HEK293 (cell line): ENCODE measurements around the gene DDOST.

Experiments used
- CTCF ChIA-PET: fragments of 350-600 bp; formaldehyde crosslinking; extraction: SDS; loops from one replicate; lab custom pipeline; 2021; ENCODE audit warnings: antibody characterized with exemption; lab: Yijun Ruan, JAX
- POLR2A ChIA-PET: fragments of 300-600 bp; formaldehyde crosslinking; extraction: SDS; loops from one replicate; lab custom pipeline; 2020; ENCODE audit warnings: antibody characterized with exemption, inconsistent platforms; lab: Yijun Ruan, JAX
- H3K27ac ChIP-seq: fragments of 200-500 bp; sonication (Bioruptor generic); 2 replicates; pipeline ENCODE4 v1.5.1; 2014; ENCODE audit warnings: low read depth, low read length, control low read depth, inconsistent platforms; ENCODE audit errors: extremely low read depth
- H3K36me3 ChIP-seq, 2 experiments: fragments of 200-500 bp in 1 of 2; sonication (Bioruptor generic) in 1 of 2; 1 replicate in 1 of 2; 2 replicates in 1 of 2; pipeline ENCODE4 v1.5.1; 2014 to 2017; ENCODE audit warnings: inconsistent platforms in 2 of 2, low read length in 2 of 2; ENCODE audit not compliant: control insufficient read depth in 2 of 2, insufficient read depth in 1 of 2
- H3K4me1 ChIP-seq: fragments of 200-500 bp; sonication (Bioruptor generic); 2 replicates; pipeline ENCODE4 v1.5.1; 2014; ENCODE audit warnings: mild to moderate bottlenecking, low read length, inconsistent platforms; ENCODE audit not compliant: control insufficient read depth, insufficient read depth
- H3K4me3 ChIP-seq: 2 replicates; pipeline ENCODE4 v1.5.1; 2011; ENCODE audit warnings: low read depth, mild to moderate bottlenecking, control low read depth, low read length, moderate library complexity
- H3K9me3 ChIP-seq: fragments of 200-500 bp; sonication (Bioruptor generic); 2 replicates; pipeline ENCODE4 v1.5.1; 2014; ENCODE audit warnings: low read depth, low read length, inconsistent platforms; ENCODE audit not compliant: control insufficient read depth, insufficient read depth
- ATF2 ChIP-seq: fragments of 450-650 bp; formaldehyde crosslinking; IDR thresholded peaks from 2 replicates; pipeline ENCODE4 v1.5.1; 2016; ENCODE audit warnings: missing biosample characterization, missing genetic modification characterization, low read depth
- GLIS2 ChIP-seq: fragments of 450-650 bp; formaldehyde crosslinking; IDR thresholded peaks from 2 replicates; pipeline ENCODE4 v1.5.1; 2016; ENCODE audit warnings: missing biosample characterization, missing genetic modification characterization
- IKZF3 ChIP-seq: fragments of 450-650 bp; IDR thresholded peaks from 2 replicates; pipeline ENCODE4 v1.5.0; 2018; ENCODE audit warnings: missing biosample characterization, mild to moderate bottlenecking, missing genetic modification characterization, moderate library complexity
- SETDB1 ChIP-seq: IDR thresholded peaks from one replicate; pipeline ENCODE4 v1.6.1; 2017; ENCODE audit warnings: mild to moderate bottlenecking, low read length, moderate library complexity, mixed read lengths; ENCODE audit not compliant: insufficient read length
- SP7 ChIP-seq: fragments of 450-650 bp; formaldehyde crosslinking; IDR thresholded peaks from 2 replicates; pipeline ENCODE4 v1.5.1; 2016; ENCODE audit warnings: missing biosample characterization, missing genetic modification characterization
- TCF7L2 ChIP-seq: IDR thresholded peaks from 2 replicates; pipeline ENCODE4 v1.6.1; 2011; ENCODE audit warnings: low read depth, mild to moderate bottlenecking, inconsistent platforms, low read length, moderate library complexity, borderline replicate concordance
- ZNF10 ChIP-seq: fragments of 450-650 bp; formaldehyde crosslinking; IDR thresholded peaks from 2 replicates; pipeline ENCODE4 v1.5.1; 2017; ENCODE audit warnings: missing biosample characterization, missing genetic modification characterization
- ZNF112 ChIP-seq: fragments of 450-650 bp; formaldehyde crosslinking; IDR thresholded peaks from 2 replicates; pipeline ENCODE4 v1.5.0; 2017; ENCODE audit warnings: missing biosample characterization, missing genetic modification characterization
- ZNF16 ChIP-seq: fragments of 450-650 bp; formaldehyde crosslinking; IDR thresholded peaks from 2 replicates; pipeline ENCODE4 v1.5.1; 2016; ENCODE audit warnings: low read depth, missing biosample characterization, missing genetic modification characterization
- ZNF350 ChIP-seq: fragments of 450-650 bp; formaldehyde crosslinking; IDR thresholded peaks from 2 replicates; pipeline ENCODE4 v1.5.0; 2017; ENCODE audit warnings: missing biosample characterization, mild to moderate bottlenecking, missing genetic modification characterization
- ZNF549 ChIP-seq: fragments of 450-650 bp; IDR thresholded peaks from 2 replicates; pipeline ENCODE4 v1.5.1; 2018; ENCODE audit warnings: missing biosample characterization, missing genetic modification characterization, mild to moderate bottlenecking, inconsistent platforms, moderate library complexity
- ZNF600 ChIP-seq: fragments of 450-650 bp; formaldehyde crosslinking; IDR thresholded peaks from 2 replicates; pipeline ENCODE4 v1.5.1; 2016; ENCODE audit warnings: missing biosample characterization, missing genetic modification characterization
- ZNF623 ChIP-seq: fragments of 450-650 bp; formaldehyde crosslinking; IDR thresholded peaks from 2 replicates; pipeline ENCODE4 v1.5.1; 2016; ENCODE audit warnings: missing biosample characterization, missing genetic modification characterization
- ZNF701 ChIP-seq: fragments of 450-650 bp; formaldehyde crosslinking; IDR thresholded peaks from 2 replicates; pipeline ENCODE4 v1.5.1; 2016; ENCODE audit warnings: missing biosample characterization, missing genetic modification characterization
- ZNF76 ChIP-seq: fragments of 450-650 bp; formaldehyde crosslinking; IDR thresholded peaks from 2 replicates; pipeline ENCODE4; 2016; ENCODE audit warnings: low read depth, missing biosample characterization, missing genetic modification characterization, borderline replicate concordance
- ZNF830 ChIP-seq: fragments of 450-650 bp; IDR thresholded peaks from 2 replicates; pipeline ENCODE4 v1.5.0; 2018; ENCODE audit warnings: missing biosample characterization, missing genetic modification characterization, low read depth, mild to moderate bottlenecking, moderate library complexity
- ZSCAN18 ChIP-seq: fragments of 450-650 bp; formaldehyde crosslinking; IDR thresholded peaks from 2 replicates; pipeline ENCODE4 v1.5.1; 2016; ENCODE audit warnings: missing biosample characterization, missing genetic modification characterization
- TF ChIP-seq, protein P1 (sequence below): fragments of 450-650 bp; formaldehyde crosslinking; IDR thresholded peaks from 2 replicates; pipeline ENCODE4 v1.5.1; 2016; ENCODE audit warnings: missing biosample characterization, missing genetic modification characterization
- TF ChIP-seq, protein P2 (sequence below): fragments of 450-650 bp; formaldehyde crosslinking; IDR thresholded peaks from 2 replicates; pipeline ENCODE4 v1.5.1; 2016; ENCODE audit warnings: missing biosample characterization, missing genetic modification characterization

Gene DDOST

DNA sequence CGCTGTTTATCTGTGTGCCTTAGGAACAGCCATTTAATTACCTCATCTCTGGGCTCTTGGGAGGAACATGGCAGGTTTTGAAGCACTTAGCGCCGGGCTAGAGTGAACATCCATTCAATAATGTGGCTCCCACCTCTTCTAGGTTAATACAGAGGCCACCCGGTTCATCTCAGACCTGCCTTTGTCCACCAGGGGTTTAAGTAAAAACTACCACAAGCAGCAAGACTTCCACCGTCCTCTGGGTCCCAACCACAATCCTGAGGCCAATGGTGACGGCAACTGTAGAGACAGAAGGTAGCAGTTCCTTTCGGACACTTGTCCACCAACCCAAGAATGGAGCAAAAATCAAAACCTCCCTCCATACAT, 924 bp upstream of the DDOST start:
- POLR2A ChIA-PET, result interaction anchor here (1.0 to 2.4 kb wide), 7 partner anchors 9 to 518 kb away, joined by 3 to 24 read pairs (median 4); partner anchors contain the start of gene KIF17
- CTCF ChIA-PET, result interaction anchor here (1.0 to 1.7 kb wide), 2 partner anchors 29 to 34 kb away, joined by 5 to 12 read pairs; partner anchors contain the start of gene PINK1

GRCh38 chr1:20660847-20661206, 342 bp downstream of the DDOST start:
- Histone ChIP-seq H3K4me3 (peak overlapping the region; percentile 72), H3K4me1 (no peaks in the 10 kb centered on the region), H3K9me3 (no peaks in the 10 kb centered on the region), H3K36me3 (peaks cover 16 to 43% of the 10 kb centered on the region in 2 experiments), H3K27ac (peak overlapping the region; percentile 49; the same call in 1 of the 2 replicates)
- ChIA-PET CTCF (interaction anchor here (0.8 to 1.7 kb wide), 3 partner anchors 27 to 86 kb away, joined by 6 to 12 read pairs (median 6); partner anchors contain the start of gene PINK1), POLR2A (interaction anchor here (0.5 to 2.4 kb wide), 11 partner anchors 8 to 519 kb away, joined by 3 to 24 read pairs (median 4); partner anchors contain the start of genes HP1BP3 and KIF17)
- TF ChIP-seq ZNF112 (tag by site-specific recombination) (no peak), SP7 (tag by site-specific recombination) (no peak; the same call in 1 of the 2 replicates), SETDB1 (no peak), ZNF701 (tag by site-specific recombination) (no peak), ZNF16 (no peak), ZSCAN18 (tag by site-specific recombination) (no peak), IKZF3 (no peak), ZNF600 (tag by site-specific recombination) (no peak), ZNF76 (tag by site-specific recombination) (no peak), ZNF623 (tag by site-specific recombination) (no peak), ZNF350 (tag by site-specific recombination) (no peak)
- TF ChIP-seq, protein P1, sequence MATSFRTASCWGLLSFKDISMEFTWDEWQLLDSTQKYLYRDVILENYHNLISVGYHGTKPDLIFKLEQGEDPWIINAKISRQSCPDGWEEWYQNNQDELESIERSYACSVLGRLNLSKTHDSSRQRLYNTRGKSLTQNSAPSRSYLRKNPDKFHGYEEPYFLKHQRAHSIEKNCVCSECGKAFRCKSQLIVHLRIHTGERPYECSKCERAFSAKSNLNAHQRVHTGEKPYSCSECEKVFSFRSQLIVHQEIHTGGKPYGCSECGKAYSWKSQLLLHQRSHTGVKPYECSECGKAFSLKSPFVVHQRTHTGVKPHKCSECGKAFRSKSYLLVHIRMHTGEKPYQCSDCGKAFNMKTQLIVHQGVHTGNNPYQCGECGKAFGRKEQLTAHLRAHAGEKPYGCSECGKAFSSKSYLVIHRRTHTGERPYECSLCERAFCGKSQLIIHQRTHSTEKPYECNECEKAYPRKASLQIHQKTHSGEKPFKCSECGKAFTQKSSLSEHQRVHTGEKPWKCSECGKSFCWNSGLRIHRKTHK, result no peak
- TF ChIP-seq, protein P2, sequence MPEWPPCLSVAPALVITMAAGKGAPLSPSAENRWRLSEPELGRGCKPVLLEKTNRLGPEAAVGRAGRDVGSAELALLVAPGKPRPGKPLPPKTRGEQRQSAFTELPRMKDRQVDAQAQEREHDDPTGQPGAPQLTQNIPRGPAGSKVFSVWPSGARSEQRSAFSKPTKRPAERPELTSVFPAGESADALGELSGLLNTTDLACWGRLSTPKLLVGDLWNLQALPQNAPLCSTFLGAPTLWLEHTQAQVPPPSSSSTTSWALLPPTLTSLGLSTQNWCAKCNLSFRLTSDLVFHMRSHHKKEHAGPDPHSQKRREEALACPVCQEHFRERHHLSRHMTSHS (tag by site-specific recombination), result no peak

More for the DNA sequence above, 924 bp upstream of the DDOST start:
- Histone ChIP-seq H3K4me3 (peak overlapping the region; percentile 81), H3K36me3 (peaks cover 9 to 31% of the 10 kb centered on the region in 2 experiments; a peak in 2 of 3 replicates), H3K27ac (peak overlapping the region; percentile 48; the same call in 1 of the 2 replicates), H3K9me3 (no peaks in the 10 kb centered on the region), H3K4me1 (no peaks in the 10 kb centered on the region)
- TF ChIP-seq ZNF549 (tag by site-specific recombination) (no peak), ZNF10 (tag by site-specific recombination) (no peak), GLIS2 (tag by site-specific recombination) (no peak), ZNF830 (tag by site-specific recombination) (no peak), ATF2 (0 out of 2 replicates have a peak, but pooled peaks have one; percentile 3), TCF7L2 (no peak)
